Left lung (tissue), 10 donors: ENCODE measurements around the gene NEDD1. TPM values are rescaled to one million over a fixed set of nuclear protein-coding genes. Genes with fewer than 3 reads are reported as not detected.

Experiments used
- ATAC-seq: fragments of 200-7000 bp; cut with Tn5 transposase; one replicate; pipeline ENCODE4 v1.9.1; 2020; ENCODE audit warnings: moderate library complexity
- DNase-seq, 4 donors: peaks; one replicate each; pipeline ENCODE4 v3.0.0-alpha.2; 2013 to 2020
- H3K27ac ChIP-seq, 2 donors: fragments of 200-600 bp; sonication (generic) in 1 of 2; one replicate each; pipeline versions ENCODE4 v1.5.0 to v1.8.0; 2020 to 2021
- H3K27me3 ChIP-seq, 2 donors: fragments of 200-600 bp; sonication (generic) in 1 of 2; one replicate each; pipeline versions ENCODE4 v1.5.0 to v1.8.0; 2020 to 2021
- H3K36me3 ChIP-seq, 2 donors: fragments of 200-600 bp; sonication (generic) in 1 of 2; one replicate each; pipeline versions ENCODE4 v1.5.0 to v1.8.0; 2020 to 2021
- H3K4me1 ChIP-seq, 2 donors: fragments of 200-600 bp; one replicate each; pipeline ENCODE4 v1.8.0; 2021
- H3K4me3 ChIP-seq, 2 donors: fragments of 200-600 bp; sonication (generic) in 1 of 2; one replicate each; pipeline versions ENCODE4 v1.5.0 to v1.8.0; 2020 to 2021; ENCODE audit warnings: mild to moderate bottlenecking in 1 of 2
- H3K9me3 ChIP-seq, 2 donors: fragments of 200-600 bp; sonication (generic) in 1 of 2; one replicate each; pipeline versions ENCODE4 v1.5.0 to v1.8.0; 2020 to 2021
- CTCF ChIP-seq, 2 donors: fragments of 200-600 bp; sonication (generic) in 1 of 2; IDR thresholded peaks; one replicate each; pipeline versions ENCODE4 v1.5.0 to v1.8.0; 2021; ENCODE audit warnings: antibody characterized with exemption in 2 of 2
- intact Hi-C, 2 donors: fragments of 100-400 bp; cut with DNase I; formaldehyde crosslinking; loops; one replicate each; pipeline versions ENCODE4 v1.11.2 to v1.14.2; 2022
- polyA plus RNA-seq, 6 donors: library from polyadenylated mRNA; unstranded; fragments of 120-200 nt; gene quantifications; one replicate each; pipeline ENCODE4 v1.2.1, GENCODE V29; 2013; ENCODE audit not compliant: insufficient read length in 6 of 6
- total RNA-seq, 2 donors: library from RNA; stranded (reverse); fragmentation: NEBNext Ultra II Directional; extraction: Animal tissue kit (Norgen Biotek cat#: 25700); gene quantifications; one replicate each; pipeline ENCODE4 v1.2.1, GENCODE V29; 2021
- donor health status: DM: no; HTN: yes; CAD: no.
- donor health status: DM: no; HTN: no; CAD: no.

The NEDD1 gene
- total and polyA plus RNA-seq, 8 donors = 16.0 to 33.1 (median 27.4) TPM

GRCh38 chr12:96862326-96862725 lies 44.7 kb upstream of the NEDD1 start:
- TF ChIP-seq CTCF (IDR thresholded peaks at IDR 0.05) = no peak
- DNase-seq (no peak), ATAC-seq (no peak)
- no peak overlapping the region for H3K27ac ChIP-seq
- H3K36me3 ChIP-seq = no peaks in the 10 kb centered on the region
- peaks cover 0 to 3% of the 10 kb centered on the region in 2 donors for H3K27me3 ChIP-seq
- H3K4me3 ChIP-seq = no peak overlapping the region
- no peaks in the 10 kb centered on the region for H3K9me3 ChIP-seq
- intact Hi-C loops = no loop called here
- H3K4me1 ChIP-seq = no peaks in the 10 kb centered on the region

- no peak for TF ChIP-seq CTCF (IDR thresholded peaks at IDR 0.05)
- no peak for ATAC-seq
- Histone ChIP-seq H3K27me3 (peaks cover 0 to 3% of the 10 kb centered on the region in 2 donors), H3K27ac (no peak overlapping the region), H3K4me3 (no peak overlapping the region), H3K36me3 (no peaks in the 10 kb centered on the region), H3K4me1 (no peaks in the 10 kb centered on the region), H3K9me3 (no peaks in the 10 kb centered on the region)
- intact Hi-C loops = no loop called here
- no peak for DNase-seq
Observed at GRCh38 chr12:96864335-96864734, 42.7 kb upstream of the NEDD1 start.

GRCh38 chr12:96866801-96867590 lies 40.1 kb upstream of the NEDD1 start:
- Histone ChIP-seq H3K27ac (no peak overlapping the region), H3K4me3 (no peak overlapping the region), H3K9me3 (peaks cover 0 to 1% of the 10 kb centered on the region in 2 donors), H3K4me1 (no peaks in the 10 kb centered on the region), H3K36me3 (no peaks in the 10 kb centered on the region), H3K27me3 (peaks cover 0 to 3% of the 10 kb centered on the region in 2 donors)
- ATAC-seq = no peak
- DNase-seq = no peak
- no peak for TF ChIP-seq CTCF (IDR thresholded peaks at IDR 0.05)
- intact Hi-C loops = no loop called here

- no peak for ATAC-seq
Observed at GRCh38 chr12:96870946-96871345, 36.1 kb upstream of the NEDD1 start.

More at GRCh38 chr12:96870946-96871345, 36.1 kb upstream of the NEDD1 start:
- Histone ChIP-seq H3K9me3 (peaks cover 0 to 5% of the 10 kb centered on the region in 2 donors), H3K4me3 (no peak overlapping the region), H3K4me1 (no peaks in the 10 kb centered on the region), H3K27me3 (no peaks in the 10 kb centered on the region), H3K27ac (no peak overlapping the region), H3K36me3 (no peaks in the 10 kb centered on the region)
- TF ChIP-seq CTCF (IDR thresholded peaks at IDR 0.05) = no peak
- intact Hi-C loops = no loop called here
- no peak for DNase-seq
